OCI-LY7 (cell line): ENCODE results near the gene PORCN.

Source experiments
- EZH2phosphoT487 ChIP-seq: fragments of 200-600 bp; sonication (generic); IDR thresholded peaks from 2 replicates; pipeline ENCODE4 v1.6.1; 2018; ENCODE audit warnings: low read depth, borderline replicate concordance, mild to moderate bottlenecking, mixed run types, antibody characterized with exemption, low read length, moderate library complexity, mixed read lengths
- TF ChIP-seq, protein P1 (sequence below): fragments of 200-600 bp; sonication (generic); conservative IDR thresholded peaks from 2 replicates; pipeline ENCODE4 v1.5.1; 2014; ENCODE audit warnings: mild to moderate bottlenecking, antibody characterized with exemption, low read length, moderate library complexity, mixed read lengths

DNA sequence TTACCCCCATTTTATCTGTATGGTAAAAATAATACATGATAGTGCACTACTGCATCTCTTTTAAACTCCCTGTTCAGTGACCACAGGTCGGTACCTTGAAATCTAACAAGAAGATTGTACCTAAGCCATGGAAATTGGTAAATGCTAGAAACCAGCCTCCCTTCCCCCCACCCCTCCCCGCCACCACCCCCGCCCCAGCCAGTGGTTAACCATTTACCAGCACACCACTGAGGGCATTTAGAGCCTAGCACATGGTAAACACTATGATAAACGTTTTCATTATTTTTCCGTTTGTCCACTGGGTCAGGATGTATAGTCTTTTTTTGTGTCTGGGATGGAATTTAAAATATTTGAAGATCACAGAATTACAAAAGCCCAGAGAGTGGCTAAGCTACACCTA, 33.5 kb upstream of the PORCN start:
- TF ChIP-seq, protein P1, sequence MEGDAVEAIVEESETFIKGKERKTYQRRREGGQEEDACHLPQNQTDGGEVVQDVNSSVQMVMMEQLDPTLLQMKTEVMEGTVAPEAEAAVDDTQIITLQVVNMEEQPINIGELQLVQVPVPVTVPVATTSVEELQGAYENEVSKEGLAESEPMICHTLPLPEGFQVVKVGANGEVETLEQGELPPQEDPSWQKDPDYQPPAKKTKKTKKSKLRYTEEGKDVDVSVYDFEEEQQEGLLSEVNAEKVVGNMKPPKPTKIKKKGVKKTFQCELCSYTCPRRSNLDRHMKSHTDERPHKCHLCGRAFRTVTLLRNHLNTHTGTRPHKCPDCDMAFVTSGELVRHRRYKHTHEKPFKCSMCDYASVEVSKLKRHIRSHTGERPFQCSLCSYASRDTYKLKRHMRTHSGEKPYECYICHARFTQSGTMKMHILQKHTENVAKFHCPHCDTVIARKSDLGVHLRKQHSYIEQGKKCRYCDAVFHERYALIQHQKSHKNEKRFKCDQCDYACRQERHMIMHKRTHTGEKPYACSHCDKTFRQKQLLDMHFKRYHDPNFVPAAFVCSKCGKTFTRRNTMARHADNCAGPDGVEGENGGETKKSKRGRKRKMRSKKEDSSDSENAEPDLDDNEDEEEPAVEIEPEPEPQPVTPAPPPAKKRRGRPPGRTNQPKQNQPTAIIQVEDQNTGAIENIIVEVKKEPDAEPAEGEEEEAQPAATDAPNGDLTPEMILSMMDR, result no peak
- TF ChIP-seq EZH2phosphoT487, result no peak
